Fibroblast of skin of abdomen (primary cell): ENCODE measurements around the gene MRPL23.
A peak's percentile ranks its signal among the peaks of the same experiment; 100 is the strongest.
"Not testable (repeated sequence)": the region's sequence is repeated elsewhere in the genome, so short reads cannot be mapped to it uniquely, and the experiment has no call there.

Experiments used
- DNase-seq: peaks from one replicate; pipeline ENCODE4 v3.0.0-alpha.2; 2013

The MRPL23 gene

DNA sequence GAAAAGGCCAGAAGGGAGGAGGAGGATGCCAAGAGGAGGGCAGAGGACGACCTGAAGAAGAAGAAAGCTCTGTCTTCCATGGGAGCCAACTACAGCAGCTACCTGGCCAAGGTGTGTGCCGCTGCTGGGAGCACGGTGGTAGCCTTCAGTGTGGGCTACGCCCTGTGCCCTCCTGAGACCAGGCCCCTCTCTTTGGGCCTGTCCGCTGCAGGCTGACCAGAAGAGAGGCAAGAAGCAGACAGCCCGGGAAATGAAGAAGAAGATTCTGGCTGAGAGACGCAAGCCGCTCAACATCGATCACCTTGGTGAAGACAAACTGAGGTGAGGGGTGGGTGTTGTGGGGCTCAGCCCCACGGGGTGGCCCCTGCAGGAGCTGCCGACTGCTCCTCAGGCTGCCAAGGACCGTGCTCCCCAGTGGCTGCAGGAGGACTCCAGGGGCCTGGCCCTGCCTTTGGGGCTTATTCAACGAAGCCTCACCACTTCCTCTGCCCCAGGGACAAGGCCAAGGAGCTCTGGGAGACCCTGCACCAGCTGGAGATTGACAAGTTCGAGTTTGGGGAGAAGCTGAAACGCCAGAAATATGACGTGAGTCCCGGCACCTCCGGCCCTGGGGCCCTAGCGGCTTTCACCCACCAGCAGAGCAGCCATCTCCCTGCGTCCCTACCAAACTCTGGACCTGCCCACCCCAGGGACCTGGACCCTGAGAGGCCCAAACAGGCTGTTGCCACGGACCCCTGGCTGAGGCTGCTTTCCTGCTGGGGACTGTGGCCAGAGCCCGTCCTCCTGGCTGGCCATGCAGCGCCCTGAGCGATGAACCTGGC lies 12.6 kb upstream of the MRPL23 start:
- no peak for DNase-seq

DNA sequence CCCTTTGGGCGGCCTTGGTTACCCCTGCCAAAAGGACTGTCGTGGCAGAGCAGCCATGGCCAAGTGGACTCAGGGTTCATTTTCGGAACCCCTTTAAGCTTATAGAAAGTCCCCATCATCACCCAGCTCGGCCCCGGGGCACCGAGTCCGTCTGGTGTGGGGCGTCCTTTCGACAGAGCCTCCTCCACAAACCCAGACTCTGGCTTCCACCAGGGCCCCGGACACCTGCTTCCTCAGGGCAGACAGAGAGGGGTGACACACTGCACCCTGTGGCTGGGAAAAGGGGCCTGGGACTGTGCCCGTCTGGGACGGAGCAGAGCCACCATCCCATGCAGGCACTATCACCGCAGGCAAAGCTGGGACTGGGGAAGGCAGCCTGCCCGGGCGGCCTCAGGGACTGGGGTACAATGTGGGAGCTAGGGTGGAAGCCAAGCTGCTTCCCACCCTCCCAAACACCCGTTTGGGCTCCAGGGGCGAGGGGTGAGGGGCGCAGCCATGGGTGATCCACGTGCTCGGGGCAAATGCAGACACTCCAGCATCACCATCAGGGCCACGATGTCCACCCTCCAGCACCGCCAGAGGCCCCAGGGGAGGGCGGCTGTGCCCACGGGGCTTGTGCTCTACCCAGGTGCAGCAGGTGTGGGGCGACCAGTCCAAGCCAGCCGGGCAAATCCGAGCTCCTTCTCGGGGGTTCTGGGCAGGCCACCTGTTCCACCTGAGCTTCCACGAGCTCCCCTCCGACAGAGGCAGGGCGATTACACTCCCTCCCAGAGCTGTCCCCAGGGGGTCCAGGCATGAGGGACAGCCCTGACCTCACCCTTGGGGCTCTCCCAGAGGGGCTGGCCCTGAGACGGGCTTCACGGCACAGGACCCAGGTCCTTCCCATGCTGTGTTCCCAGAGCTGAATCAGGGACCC lies 11.7 kb upstream of the MRPL23 start:
- DNase-seq, result no peak

DNA sequence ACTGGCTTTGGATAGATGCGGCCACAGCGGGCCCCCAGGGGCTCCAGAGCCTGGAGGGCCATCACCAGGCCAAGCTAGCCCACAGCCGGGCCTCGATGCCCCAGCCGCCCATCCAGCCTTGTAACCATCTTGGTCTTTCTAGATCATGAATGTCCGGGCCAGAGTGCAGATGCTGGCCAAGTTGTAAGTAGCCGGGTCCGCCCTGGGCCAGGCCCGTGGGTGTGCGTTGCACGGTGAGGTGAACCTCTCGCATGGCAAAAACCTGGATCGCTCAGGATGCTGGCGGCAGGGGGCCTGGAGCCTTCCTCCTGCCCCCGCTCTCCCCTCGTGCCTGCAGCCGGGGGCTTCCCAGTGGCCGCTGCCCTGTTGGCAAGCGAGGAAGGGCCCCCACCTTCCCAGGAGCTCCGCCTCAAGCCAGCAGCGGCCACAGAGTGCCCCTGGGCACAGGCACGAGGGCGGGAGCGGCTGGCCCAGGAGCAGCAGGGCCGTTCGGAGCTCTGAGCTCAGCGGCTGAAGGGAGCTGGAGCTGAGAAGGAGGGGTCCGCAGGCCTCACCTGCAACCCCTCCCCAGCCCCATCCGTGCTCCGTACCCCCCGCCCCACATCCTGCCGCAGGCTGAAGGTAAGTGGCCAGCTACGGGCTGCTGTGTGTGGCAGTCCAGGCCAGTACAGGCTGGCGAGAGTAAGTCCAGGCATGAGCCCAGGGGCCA lies 10.9 kb upstream of the MRPL23 start:
- DNase-seq, result no peak

DNA sequence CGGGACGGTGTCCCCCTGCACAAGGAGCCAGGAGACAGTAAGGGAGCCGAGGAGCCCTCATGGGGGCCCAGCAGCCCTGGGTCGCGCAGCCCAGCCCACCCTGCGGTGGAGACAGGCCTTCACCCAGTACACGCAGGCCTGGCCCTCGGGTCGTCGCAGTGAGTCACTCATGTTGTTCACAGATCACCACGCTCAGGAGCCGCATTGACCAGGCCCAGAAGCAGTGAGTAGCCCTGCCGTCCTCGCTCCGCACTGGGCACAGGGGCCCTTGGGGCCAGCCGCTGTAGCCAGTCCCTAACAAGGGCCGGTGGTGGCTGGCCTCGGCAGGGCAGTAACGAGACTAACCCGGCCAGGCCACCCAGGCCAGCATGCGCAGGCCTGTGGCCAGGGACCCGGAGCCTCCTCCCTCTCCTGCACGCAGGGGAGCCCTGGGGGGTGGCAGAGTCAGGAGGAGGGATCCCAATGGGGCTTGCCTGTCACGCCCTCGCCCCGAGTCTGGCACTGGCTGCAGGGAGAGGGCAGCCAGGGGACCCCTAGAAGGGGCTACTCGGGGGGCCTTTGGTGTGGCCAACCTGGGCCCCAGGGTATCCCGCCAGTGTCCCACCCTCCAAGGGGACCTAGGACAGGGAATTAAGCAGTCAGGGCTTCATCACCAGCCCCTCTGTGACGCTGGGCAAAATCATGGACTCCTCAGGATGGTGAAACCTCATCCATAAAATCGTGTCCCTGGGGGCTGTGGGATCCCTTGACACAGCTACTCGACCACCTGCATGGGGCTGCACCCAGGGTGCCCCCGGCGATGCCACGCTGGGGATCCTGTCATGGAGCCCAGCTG lies 10.1 kb upstream of the MRPL23 start:
- DNase-seq, result no peak

DNA sequence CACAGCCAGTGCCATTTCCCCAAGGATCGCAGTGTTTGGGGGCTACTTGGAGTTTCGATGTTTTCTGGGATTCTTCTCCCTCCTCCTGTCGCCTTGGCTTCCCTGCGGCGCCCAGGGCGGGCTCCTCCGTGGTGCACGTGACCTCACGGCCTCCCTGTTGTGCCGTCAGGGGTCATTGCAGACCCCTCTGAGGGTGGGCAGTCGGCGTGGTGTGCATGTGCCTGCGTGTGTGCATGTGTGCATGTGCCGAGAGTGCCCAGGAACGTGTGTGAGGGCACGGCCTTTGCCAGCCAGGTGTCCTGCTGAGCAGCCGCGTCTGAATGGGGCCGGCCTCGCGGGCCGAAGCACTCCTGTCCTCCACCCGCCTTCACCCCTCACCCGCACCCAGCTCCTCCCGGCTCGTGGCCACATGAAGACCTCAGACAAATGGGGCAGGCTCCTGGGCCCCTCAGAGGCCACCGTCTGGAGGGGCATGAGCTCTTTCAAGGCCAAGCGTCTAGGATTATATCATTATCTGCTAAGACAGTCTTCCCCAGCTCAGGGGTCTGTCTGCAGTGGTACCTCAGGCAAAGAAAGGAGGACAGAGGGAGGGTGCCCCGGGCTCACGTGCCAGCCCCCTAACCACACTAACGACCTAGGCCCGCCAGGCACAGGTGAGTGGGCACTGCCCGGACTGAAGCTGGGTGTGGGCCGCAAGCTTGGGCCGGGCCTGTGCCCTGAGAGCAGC lies 9.4 kb upstream of the MRPL23 start:
- no peak for DNase-seq

DNA sequence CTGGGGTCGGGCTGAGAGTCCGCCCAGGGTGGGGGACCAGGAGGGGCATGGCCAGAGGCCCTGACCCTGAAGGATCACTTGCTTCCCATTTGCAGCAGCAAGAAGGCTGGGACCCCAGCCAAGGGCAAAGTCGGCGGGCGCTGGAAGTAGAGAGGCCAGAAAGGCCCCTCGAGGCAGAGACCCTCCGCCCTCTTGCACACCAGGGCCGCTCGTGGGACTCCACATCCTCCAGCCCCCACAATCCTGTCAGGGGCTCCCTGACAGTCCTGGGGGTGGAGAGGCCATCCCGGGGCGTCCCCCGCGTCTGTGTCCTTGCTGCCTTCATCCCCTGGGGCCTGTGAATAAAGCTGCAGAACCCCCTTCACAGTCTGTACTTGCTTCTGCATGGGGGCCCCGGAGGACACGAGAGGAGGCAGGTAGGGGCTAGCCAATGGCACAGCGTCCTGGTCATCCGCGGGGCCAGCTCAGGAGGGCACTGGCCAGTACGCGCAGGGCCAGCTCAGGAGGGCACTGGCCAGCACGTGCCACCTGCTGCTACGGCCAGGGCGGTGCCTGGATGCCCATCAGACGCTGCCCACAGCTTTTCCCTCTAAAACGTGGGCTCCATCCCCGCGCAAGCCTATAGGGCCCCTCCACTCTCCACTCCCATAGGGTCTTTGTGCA lies 8.7 kb upstream of the MRPL23 start:
- DNase-seq, result no peak

DNA sequence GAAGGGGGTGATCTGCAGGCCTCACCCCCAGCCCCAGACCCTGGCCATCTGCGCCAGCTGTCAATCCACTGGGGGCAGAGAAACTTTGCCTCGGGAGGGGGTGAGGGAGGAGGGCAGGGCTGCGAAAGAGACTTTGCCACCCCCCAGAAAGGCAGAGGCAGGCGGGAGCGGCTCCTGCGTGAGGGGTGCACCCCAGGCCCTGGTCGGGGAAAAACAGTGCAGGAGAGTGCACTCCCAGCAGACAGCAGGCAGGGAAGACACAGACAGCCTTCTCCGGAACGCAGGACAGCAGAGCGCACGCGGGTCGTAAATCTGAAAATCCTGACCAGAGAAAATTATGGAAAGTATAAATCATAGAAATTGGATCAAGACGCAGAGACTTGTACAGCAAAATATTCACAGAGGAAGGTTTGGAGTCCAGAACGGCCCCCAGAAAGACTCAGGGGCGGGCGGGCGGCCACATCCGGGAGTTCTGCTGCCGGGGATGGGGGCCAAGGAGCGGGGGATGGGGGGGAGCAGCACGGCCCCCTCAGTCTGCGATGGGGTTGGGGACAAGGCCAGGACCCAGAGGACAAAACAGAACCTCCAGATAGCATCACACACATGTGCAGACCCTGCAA lies 8.0 kb upstream of the MRPL23 start:
- peak; percentile 66 for DNase-seq

DNA sequence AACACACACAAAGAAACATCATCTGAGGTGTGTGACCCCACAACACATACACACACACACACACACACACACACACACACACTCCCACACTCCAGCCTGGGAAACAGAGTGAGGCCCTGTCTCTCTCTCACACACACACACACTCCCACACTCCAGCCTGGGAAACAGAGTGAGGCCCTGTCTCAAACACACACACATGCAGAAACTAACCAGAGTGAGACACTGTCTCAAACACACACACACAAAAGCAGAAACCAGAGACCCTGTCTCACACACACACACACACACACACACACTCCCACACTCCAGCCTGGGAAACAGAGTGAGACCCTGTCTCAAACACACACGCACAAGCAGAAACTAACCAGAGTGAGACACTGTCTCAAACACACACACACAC lies 7.3 kb upstream of the MRPL23 start:
- not testable (repeated sequence) for DNase-seq

DNA sequence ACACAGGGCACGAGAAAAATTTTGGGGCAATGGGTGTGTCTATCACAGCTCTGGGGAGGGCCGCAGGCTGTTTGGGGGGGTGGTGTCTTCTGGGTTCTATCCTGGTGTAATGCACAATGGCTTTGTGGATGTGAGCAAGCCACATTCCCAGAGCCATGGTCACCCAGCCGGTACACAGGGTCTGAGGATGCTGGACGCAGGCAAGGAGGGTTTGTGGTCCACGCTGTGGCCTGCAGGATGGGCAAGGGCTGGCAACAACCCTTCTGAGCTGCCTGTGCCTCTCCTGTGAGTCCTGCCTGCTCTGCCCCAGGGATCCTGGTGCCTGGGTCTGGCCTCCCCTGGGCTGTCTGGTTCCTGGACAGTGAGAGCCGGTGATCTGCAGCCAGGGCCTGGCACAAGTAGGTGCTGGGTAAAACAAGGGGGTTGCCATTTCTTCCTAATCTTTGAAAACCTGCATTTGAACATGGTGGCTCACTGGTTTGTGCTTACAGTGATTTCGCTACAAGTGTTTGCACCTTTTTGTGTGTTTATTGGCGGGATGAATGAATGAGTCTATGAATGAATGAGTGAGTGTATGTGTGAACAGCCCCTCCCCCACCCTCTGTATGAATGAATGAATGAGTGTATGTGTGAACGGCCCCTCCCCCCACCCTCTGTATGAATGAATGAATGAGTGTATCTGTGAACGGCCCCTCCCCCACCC lies 4.4 kb upstream of the MRPL23 start:
- no peak for DNase-seq

DNA sequence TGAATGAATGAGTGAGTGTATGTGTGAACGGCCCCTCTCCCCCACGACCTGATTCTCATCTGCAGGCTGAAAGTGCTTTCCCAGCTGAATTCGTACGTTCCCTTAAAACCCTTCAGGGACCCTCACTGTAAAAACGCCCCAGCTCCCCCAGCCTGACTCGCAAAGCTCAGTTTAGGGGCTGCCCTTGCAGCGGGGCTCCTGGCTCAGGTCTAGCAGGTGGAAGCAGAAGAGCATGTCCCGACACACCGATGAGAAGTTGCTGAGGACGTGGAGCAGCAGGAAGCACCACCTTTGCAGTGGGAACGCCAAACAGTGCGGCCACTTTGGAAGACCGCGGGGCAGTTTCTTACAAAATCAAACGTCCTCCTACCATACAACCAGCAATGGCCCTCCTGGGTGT lies 3.6 kb upstream of the MRPL23 start:
- no peak for DNase-seq

DNA sequence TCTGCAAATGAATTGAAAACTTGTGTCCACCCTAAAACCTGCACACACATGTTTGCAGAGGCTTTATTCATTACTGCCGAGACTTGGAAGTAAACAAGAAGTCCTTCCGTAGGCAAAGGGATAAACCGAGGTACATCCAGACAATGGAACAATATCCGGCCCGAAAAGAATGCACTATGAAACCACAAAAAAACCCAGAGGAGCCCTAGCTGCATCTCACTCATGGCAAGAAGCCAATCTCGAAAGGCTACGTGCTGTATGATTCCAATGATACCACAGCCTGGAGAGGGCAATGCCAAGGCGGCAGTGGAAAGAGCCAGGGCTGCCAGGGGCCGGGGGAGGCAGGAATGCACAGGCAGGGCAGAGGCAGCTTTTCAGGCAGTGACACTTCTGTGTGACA lies 3.2 kb upstream of the MRPL23 start:
- peak; percentile 57 for DNase-seq

DNA sequence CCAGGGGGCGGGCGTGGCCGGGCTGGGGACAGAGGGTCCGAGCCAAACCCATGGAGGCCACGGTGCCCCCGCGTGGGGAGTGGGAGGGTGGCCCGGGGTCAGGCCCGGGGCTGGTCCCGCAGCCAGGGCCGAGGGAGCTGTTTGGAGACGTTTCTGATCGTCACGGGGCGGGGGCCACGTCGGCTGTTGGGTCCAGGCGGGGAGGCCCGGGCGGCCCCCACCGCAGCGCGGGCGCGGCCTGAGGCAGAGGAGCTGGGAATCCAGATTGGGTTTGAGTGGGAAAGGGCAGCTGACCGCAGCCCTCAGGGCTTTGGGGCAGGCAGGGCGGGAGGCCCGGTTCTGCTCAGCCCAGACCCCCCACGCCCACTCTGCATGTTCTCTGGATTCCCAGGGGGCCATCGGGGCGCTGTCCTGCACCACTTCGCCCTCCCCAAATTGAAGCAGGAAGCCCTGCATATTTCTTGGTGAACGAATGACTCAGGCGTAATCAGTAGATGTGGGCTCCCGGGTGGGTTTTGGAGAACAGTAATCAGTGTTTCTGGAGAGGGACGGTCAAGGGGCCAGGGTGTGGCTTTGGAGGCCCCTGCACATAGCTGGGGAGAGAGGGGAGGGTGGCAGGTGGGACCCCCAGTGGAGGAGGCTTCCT lies 583 bp downstream of the MRPL23 start:
- no peak for DNase-seq

DNA sequence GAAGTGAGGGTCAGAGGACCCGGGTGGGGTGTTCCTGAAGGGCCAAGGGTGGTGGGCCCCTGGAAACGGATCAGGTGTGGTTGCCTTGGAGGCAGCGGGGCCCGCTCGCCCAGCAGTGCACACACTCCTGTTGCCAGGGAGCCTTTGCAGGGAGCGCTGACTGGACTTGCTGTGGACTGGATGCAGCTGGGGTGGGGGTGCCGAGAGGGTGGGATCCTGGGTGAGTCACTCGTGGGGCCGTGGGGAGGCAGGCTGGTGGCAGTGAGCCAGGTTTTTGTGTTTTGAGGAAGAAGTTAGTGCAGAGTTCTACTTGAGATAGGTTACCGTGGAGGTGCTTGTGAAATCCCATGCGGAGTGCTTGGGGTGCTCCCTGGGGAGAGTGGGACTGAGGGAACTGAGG lies 1.3 kb downstream of the MRPL23 start:
- no peak for DNase-seq

DNA sequence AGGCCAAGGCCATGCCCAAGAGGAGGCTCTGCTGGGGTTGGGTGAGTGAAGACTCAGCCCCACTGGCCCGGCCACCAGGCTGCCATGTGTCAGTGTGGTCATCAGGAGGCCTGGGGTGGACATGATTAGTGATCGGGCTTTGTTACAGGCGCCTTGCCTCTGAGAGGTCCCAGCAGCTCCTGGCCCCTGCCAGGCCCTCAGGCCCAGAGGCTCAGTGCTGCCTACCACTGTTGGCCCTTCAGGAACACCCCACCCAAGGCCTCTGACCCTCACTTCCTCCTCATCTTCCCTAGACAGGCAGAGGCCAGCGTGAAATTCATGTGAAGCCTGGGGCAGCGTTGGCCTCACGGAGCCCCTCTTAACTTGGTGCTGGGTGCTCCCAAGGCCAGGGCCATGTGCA lies 2.2 kb downstream of the MRPL23 start:
- DNase-seq, result no peak

DNA sequence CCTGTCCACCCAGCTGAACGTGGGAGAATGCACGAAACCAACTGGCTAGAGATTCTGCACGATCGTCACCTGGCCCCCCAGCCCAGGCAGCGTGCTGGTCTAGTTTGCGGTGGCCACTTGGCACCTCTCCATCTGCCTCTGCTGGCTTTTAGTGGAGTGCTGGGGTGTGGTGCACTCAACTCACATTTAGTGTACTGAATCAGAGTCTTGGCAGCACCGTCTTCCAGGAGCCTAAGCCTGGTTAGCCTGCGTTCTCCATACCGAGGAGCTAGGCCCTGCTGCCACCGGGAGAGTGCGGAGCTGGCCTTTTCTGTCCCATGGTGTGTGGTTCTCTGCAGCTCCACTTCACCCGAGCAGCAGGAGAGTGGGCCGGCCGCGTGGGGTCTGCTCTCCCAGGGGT lies 2.8 kb downstream of the MRPL23 start:
- DNase-seq, result no peak

DNA sequence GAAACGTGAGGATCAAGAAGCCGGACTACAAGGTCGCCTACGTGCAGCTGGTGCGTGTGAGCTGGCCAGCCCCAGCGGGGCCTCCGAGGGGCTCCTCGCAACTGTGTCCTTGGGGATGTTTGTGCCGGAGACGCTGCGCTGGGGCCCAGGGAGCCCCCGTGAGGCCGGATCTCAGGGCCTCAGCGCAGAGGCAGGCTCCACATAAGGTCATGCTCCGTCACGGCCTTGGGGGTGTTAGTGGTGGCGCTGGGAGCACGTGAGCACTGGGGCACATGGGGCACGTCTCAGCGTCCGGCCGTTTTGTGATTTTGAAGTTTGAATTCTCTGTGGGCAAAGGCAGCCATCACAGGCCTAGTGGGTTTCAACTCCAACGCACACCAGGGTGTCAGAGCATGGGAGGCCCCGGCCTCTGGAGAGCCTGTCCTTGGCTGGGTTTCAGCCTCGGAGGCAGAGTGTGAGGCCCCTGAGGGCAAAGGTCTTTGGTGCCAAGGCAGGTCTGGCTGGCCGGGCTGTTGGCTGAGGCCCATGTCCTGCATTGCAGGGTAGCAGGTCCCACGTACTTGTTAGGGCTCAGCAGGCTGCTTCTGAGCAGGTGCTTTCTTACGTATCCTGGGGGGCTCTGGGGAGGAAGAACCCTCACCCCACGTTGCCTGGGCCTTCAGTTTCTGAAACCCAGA lies 5.8 kb downstream of the MRPL23 start:
- DNase-seq, result no peak

DNA sequence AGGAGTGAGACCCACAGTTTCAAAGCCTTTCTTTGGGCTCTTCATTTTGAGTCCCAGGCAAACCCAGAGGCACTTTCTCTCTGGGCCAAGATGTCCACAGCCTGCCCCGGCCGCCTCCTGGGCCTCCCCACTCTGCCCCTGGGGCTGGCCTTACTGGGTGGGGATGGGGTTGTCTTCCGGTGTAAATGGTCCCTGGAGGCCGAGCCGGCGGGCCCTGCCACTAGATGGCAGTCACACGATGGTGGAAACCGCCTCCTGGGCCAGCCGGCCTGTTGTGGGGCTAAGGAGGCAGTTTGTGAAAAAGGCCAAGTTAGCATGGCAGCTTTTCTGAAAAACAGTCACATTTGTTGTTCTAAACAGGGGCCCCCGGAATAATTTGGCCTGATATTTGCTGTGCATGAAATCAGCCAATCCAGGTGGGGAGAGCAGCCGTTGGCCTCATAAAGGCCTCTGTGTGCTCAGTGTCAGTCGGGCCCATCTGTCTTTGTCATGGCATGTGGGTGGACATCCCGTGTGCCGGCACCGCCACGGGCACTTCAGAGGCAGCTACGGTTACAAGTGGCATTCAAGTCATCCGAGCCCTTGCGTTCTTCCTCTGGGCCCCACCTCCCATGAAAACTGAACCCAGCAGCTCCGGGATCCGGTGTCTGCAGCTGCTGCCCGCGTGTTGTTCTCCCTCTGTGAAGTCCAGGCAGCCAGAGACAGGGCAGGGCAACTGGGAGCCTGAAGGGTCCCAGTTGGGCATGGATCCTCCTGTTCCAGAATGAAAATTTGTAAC lies 6.5 kb downstream of the MRPL23 start:
- no peak for DNase-seq

DNA sequence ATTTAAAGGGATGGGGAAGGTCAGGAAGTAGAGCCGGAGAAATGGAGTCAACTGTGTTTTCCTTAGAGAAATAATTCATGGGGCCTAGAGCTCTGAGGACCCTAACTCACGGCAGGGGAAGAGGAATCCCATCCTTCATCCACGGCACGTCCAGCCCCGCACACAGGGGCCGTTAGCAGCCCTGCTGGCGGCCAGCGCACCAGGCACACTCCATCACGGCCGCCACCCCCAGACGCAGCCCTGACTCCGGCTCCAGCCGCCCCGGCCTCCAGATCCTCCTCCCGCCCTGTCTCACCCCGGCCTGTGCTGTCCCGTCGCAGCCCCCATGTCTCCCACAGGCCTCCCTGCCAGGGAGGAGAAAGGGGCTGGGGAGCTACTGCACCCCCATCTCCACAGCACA lies 11.2 kb downstream of the MRPL23 start:
- no peak for DNase-seq
